AG08395 (cell line): ENCODE results near the gene PHF19.

ENCODE experiments used
- DNase-seq: peaks from one replicate; pipeline ENCODE4 v3.0.0; 2012; ENCODE audit warnings: mixed read lengths, low spot score

Gene PHF19

DNA sequence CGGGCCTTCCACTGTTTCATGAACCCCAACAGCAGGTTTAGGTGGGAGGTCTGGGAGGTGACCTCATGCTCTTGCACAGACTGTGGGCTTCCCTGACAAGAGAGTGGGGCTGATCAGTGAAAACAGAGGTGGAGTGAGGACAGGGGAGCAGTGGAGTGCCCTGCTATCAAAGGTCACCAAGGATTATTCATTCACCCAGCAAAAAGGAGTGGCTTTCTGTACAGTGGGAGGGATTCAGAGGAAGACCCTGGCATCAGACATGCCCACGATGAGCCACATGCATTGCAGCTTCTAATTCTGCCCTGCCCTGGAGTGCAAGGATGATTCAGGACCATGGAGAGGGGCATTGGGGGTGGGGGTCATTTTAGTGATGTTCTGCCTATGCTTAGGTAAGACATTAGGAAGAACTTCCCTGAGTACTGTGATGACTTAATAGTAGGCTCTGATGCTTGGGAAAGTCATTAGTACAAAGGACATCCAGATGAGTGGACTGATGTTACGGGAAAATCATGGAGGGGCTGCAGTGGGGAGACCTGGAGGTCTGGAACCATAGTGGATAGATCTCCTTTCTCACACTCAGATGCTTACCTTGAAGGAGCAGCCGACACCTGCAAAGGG is 36.8 kb upstream of the PHF19 start:
- DNase-seq: no peak

DNA sequence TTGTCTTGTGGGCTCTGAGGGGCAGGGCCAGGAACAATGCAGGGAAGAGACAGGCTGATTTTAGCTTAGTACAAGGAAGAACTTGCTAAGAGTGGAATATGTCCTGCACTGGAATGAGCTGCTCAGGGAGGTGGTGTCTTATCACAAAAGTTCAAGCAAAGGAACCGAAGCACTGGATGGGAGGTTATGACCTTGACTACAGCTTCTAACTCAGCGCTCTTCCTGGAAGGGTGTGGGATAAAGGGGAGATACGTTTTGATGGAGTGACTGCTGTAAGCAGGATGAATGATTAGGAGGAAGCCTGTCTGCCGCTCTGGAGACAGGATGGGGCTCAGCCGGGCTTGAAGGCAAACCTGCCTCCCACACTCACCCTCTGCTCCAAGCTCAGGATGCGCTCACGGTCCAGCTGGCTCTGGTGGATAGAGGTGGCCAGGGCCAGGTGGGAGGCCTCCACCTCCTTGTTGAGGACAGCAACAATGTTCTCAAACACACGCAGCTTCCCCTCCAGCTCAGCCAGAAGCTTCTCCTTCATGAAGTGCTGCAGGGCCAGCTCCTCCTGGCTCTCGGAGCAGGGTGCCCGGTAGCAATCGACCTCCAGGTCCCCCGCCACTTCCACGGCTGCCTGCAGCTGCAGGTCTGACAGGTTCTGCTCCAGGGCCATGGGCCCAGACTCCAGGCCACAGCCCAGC is 36.1 kb upstream of the PHF19 start:
- DNase-seq: no peak

GRCh38 chr9:120911295-120911837 is 34.4 kb upstream of the PHF19 start:
- no peak for DNase-seq

DNA sequence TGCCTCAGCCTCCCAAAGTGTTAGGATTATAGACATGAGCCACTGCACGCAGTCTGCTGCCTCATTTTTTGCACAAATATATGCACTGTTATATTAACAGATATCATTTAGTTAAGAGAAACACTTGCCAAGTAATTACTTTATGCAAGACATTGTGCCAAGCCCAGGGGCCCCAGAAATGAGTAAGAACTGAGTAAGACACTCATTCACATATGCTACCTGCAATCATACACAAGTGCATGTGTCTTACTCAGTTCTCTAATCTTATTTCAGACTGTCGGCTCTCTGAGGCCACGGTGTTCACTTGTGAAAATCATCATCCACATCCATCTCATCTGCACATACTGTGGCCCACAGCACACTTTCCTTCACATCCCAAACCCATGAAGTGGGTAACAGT is 33.7 kb upstream of the PHF19 start:
- no peak for DNase-seq

DNA sequence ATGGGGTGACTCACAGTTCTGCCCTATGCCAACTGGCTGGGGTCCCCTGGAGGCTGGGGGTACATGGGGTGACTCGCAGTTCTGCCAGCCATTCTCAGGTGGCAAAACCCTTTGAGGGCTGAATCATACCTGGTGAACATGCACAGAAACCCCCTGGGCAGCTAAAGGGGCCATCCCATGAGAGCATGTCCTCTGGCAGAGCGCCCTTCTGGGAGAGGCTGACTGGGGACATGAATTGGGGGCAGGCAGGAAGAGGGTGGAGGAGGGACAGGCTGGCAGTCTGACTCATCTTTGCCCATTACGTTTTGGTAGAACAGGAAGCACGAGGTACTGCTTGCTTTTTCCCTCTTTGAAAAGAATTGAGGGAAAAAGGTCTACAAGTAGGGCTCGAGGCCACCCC is 32.9 kb upstream of the PHF19 start:
- DNase-seq: no peak

DNA sequence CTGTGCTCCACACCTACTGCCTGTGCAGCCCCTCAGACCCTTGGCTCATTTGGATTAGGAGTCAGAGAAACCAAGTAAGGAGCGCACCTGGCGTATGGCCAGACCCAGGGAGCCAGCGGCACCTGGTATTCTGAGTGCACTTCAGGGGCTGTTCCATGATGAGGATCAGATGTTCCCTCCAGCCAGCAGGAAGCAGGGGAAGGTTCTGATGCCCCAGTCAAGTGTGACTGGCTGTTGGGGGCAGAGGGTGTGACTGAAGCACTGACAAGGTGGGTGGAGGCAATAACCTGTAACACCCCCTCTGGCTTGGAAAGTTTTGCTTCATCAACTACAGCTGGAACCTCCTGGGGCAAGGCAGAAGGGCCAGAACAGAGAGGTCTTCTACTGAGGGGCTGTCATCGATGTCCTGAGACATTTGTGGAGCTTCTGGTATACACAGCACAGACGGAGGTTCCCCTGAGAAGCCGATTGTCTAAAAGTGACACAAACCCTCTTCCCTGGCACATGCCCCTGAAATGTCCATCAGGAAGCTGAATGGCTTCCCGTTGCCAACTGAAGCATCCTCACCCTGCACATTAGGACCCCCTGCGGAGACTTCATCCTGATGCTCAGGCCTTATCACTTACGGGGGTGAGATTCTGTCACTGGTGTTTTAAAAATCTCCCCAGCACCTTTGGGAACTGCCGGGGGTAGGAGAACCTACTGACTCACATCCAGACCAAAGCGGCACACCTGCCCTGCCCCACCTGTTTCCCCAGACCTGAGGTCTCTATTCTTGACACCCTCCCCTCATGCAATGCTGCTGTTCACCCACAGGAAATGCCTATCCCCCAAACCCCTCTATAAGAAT is 28.6 kb upstream of the PHF19 start:
- DNase-seq: no peak

DNA sequence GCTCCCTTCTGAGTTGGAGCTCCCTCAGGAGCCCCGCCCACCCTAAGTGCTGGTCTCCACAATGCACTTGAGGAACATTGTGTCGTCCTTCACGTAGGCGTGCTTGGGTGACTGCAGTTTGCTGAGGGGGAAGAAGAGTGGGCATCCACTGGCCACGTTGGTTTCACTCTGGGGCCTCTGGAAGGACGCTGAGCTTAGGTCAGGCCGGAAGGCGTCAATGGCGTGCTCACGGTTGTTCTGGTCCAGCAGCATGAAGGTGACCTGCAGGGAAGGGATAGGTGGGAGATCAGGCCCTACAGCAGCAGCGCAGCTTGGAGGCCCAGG is 28.0 kb upstream of the PHF19 start:
- DNase-seq: no peak

DNA sequence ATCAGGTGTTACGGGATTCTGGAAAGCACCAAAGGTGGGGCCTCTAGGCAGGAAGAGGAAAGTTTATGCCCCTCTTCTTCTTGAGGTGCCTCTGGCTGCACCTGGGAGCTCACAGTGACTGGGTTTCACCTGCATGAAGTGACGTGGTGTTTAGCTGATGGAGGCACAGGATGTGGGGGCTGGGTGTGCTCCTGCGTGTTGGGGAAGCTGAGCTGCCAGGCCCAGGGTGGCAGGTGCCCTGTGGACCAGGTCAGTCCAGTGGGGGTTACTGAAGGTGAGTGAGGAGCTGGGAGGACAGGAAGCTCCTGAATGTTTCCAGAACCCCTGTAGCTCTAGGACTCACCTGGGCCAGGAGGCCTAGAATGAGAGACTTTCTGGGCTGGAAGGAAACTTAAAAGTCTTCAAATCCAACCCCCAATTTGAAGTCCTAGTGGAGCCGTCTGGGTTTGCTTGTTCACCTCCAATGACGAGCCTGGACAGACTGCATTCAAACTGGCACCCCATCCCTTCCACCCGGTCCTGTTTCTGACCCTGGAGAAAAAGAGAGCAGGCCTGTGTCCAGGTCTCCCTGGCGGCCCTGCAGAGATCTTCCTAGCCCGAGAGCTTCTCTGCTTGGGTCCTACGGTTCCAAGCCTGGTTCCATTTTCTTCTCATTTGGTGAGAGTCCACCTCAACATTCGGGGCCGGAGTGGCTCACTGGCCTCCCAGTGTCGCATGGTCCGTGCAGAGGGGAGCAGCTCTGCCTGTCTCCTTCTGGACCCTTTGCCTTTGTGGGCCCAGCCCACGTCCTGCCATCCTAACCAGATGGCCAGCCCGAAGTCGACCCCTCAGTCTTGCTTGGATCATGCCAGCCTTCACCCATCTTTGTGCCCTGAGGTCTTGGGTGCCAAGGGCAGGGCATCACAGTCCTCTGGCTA is 27.3 kb upstream of the PHF19 start:
- no peak for DNase-seq

DNA sequence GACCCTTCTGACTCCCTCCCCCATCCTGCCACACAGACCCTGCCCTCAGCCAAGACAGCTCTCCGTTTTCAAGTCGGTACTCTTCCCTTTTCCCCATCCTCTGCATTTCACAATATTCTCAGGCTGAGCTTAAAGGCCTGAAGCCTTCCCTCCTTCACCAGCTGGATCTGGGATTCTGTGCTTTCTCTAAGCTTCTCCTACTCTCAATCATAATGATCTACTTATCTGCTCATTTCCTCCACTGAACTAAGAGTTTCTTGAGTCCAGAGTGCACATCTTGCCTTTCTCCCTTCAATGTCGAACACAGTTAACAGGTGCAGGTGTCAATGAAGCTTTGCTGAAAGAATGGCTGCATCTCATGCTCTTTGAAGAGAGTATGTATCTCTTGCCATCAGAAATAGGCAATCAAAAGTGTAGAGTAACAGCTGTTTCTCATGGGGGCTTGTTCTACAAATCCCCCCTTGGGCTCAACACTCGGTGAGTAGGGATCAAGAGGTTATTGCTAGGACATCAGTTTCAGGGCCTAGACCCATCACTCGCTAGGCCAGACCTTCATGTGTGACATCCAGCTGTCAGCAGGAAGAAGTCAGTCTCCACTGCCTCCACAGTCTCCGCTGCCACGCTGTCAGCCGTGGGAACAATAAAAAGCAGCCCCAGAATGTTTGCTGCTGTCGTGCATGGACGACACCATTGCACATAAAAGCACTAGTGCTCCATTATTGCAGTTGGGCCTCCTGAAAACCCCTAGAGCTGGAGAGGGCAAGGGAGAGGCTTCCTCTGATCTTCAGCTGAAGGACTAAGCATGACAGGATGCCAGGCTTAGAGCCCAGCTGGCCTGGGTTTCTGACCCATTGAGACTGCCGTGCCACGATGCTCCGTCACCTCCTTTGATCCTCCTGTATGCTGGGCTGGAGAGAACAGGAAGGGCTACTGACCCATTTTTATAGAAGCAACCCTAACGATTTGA is 25.9 kb upstream of the PHF19 start:
- no peak for DNase-seq

GRCh38 chr9:120901755-120902568 is 25.0 kb upstream of the PHF19 start:
- DNase-seq: no peak

GRCh38 chr9:120900824-120901223 is 23.8 kb upstream of the PHF19 start:
- no peak for DNase-seq

GRCh38 chr9:120899490-120900068 is 22.6 kb upstream of the PHF19 start:
- DNase-seq: no peak

DNA sequence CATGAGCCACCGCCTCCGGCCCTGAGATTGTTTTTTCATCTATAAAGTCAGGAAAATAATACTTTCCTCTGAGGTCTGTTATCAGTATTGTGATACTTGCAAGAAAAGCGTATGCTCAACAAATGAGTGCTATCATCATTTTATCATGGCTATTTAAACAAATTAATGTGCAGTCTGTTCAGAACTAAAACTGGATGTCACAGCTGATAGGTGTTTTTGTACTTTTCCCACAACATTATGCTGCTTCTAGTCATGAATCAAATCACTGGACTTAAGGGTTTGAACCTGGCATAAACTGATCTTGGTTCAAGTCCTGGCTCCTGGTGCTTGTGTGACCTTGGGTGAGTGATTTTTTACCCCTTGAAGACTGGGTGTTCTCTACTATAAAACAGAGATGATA is 21.4 kb upstream of the PHF19 start:
- no peak for DNase-seq

GRCh38 chr9:120895951-120896350 is 19.0 kb upstream of the PHF19 start:
- DNase-seq: no peak

DNA sequence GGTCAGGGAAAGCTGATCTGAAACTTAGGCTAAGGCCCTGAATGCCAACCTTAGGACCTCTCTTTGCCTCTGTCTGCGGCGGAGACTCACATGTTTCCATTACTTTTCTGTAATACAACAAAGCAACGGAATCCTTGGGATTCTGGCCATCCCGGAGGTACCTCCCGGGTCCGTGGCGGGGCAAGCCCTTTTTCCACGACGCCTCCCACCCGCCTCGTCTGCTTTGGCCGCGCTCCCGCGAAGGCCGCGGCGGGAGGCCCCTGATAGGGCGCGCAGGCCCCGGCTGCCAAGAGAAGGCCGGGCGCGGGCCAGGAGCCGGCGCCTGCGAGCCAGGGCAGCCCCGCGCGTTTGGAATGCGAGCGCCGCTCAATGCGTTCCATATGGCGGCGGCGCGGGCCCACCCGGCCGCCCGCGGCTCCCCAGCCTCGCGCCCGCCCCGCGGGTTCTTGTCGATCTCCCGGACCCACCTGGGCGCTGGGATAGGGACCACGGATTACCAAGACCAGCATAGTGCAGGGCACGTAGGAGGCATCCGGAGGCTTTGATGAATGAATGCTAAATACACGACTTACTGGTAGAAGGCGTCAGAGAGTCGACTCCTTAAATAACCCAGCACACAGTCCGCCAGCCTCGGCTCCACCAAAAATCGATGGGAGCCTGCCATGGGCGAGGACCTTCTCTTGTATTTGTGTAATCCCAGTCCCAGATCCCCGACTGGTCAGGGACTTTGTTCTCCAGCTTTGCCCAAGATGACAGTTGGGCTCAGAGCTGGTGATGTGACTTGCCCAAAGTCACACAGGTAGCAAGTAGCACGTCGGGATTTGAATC is 17.5 kb upstream of the PHF19 start:
- peak; percentile 58 for DNase-seq

GRCh38 chr9:120893611-120894307 is 16.8 kb upstream of the PHF19 start:
- no peak for DNase-seq

GRCh38 chr9:120892748-120893610 is 16.0 kb upstream of the PHF19 start:
- DNase-seq: peak; percentile 52
